ENCODE results near the gene FRMD4B. TPM values are rescaled to one million over a fixed set of nuclear protein-coding genes. Genes with fewer than 3 reads are reported as not detected.

FRMD4B gene
- total and polyA plus RNA-seq, 2 experiments from 2014 or later, result 6.4 to 12.8 TPM

DNA sequence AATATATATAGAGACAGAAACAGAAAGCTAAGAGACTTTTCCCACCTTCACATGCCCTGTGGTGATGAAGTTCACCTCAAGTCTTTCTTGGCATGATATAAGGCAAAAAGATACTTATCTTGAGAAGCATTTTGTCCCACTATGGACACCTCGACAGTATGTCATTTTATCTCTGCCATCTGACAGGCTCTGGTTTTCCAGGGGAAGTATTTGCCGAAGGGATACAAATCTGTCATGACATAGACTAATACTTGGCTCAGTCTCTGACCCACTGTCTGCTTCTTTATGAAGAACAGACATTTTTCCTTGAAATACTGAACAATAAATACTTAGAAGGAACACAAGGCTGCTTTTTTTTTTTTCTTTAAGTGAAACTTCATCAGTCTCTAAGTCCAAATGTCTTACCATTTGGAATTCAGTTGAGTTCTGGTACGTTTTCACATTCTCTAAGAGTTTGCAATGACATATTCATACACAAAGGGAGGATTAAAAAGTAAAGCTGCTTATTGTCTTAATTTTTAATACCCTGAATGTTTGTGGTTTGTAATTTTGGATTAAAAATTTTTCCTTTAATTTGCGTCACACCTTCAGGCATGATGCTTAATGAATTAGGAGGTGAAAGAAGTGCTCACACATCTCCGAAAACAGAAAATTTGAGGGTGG, 175.7 kb downstream of the FRMD4B start:
- TF ChIP-seq, protein P1, sequence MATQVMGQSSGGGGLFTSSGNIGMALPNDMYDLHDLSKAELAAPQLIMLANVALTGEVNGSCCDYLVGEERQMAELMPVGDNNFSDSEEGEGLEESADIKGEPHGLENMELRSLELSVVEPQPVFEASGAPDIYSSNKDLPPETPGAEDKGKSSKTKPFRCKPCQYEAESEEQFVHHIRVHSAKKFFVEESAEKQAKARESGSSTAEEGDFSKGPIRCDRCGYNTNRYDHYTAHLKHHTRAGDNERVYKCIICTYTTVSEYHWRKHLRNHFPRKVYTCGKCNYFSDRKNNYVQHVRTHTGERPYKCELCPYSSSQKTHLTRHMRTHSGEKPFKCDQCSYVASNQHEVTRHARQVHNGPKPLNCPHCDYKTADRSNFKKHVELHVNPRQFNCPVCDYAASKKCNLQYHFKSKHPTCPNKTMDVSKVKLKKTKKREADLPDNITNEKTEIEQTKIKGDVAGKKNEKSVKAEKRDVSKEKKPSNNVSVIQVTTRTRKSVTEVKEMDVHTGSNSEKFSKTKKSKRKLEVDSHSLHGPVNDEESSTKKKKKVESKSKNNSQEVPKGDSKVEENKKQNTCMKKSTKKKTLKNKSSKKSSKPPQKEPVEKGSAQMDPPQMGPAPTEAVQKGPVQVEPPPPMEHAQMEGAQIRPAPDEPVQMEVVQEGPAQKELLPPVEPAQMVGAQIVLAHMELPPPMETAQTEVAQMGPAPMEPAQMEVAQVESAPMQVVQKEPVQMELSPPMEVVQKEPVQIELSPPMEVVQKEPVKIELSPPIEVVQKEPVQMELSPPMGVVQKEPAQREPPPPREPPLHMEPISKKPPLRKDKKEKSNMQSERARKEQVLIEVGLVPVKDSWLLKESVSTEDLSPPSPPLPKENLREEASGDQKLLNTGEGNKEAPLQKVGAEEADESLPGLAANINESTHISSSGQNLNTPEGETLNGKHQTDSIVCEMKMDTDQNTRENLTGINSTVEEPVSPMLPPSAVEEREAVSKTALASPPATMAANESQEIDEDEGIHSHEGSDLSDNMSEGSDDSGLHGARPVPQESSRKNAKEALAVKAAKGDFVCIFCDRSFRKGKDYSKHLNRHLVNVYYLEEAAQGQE (IDR thresholded peaks at IDR 0.05; ENCODE audit: unreplicated experiment), result no peak
- TF ChIP-seq EZH2phosphoT487 (IDR thresholded peaks at IDR 0.05; ENCODE audit: unreplicated experiment) (no peak), JUNB (IDR thresholded peaks at IDR 0.05; ENCODE audit: unreplicated experiment) (no peak), CREB1 (CRISPR knock-in tag; IDR thresholded peaks at IDR 0.05; ENCODE audit: low read depth) (no peak), ZNF114 (CRISPR knock-in tag; IDR thresholded peaks at IDR 0.05) (no peak), EZH2 (IDR thresholded peaks at IDR 0.05; ENCODE audit: low read depth, unreplicated experiment) (no peak), NANOG (IDR thresholded peaks at IDR 0.05; ENCODE audit: borderline replicate concordance) (no peak), ZNF331 (CRISPR knock-in tag; IDR thresholded peaks at IDR 0.05; ENCODE audit: low read depth) (no peak), POLR2AphosphoS5 (IDR thresholded peaks at IDR 0.05; ENCODE audit: low read depth) (no peak), STAT1 (IDR thresholded peaks at IDR 0.05; ENCODE audit: unreplicated experiment) (no peak)
- TF ChIP-seq, protein P2, sequence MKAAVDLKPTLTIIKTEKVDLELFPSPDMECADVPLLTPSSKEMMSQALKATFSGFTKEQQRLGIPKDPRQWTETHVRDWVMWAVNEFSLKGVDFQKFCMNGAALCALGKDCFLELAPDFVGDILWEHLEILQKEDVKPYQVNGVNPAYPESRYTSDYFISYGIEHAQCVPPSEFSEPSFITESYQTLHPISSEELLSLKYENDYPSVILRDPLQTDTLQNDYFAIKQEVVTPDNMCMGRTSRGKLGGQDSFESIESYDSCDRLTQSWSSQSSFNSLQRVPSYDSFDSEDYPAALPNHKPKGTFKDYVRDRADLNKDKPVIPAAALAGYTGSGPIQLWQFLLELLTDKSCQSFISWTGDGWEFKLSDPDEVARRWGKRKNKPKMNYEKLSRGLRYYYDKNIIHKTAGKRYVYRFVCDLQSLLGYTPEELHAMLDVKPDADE (IDR thresholded peaks at IDR 0.05), result no peak
- TF ChIP-seq, protein P3, sequence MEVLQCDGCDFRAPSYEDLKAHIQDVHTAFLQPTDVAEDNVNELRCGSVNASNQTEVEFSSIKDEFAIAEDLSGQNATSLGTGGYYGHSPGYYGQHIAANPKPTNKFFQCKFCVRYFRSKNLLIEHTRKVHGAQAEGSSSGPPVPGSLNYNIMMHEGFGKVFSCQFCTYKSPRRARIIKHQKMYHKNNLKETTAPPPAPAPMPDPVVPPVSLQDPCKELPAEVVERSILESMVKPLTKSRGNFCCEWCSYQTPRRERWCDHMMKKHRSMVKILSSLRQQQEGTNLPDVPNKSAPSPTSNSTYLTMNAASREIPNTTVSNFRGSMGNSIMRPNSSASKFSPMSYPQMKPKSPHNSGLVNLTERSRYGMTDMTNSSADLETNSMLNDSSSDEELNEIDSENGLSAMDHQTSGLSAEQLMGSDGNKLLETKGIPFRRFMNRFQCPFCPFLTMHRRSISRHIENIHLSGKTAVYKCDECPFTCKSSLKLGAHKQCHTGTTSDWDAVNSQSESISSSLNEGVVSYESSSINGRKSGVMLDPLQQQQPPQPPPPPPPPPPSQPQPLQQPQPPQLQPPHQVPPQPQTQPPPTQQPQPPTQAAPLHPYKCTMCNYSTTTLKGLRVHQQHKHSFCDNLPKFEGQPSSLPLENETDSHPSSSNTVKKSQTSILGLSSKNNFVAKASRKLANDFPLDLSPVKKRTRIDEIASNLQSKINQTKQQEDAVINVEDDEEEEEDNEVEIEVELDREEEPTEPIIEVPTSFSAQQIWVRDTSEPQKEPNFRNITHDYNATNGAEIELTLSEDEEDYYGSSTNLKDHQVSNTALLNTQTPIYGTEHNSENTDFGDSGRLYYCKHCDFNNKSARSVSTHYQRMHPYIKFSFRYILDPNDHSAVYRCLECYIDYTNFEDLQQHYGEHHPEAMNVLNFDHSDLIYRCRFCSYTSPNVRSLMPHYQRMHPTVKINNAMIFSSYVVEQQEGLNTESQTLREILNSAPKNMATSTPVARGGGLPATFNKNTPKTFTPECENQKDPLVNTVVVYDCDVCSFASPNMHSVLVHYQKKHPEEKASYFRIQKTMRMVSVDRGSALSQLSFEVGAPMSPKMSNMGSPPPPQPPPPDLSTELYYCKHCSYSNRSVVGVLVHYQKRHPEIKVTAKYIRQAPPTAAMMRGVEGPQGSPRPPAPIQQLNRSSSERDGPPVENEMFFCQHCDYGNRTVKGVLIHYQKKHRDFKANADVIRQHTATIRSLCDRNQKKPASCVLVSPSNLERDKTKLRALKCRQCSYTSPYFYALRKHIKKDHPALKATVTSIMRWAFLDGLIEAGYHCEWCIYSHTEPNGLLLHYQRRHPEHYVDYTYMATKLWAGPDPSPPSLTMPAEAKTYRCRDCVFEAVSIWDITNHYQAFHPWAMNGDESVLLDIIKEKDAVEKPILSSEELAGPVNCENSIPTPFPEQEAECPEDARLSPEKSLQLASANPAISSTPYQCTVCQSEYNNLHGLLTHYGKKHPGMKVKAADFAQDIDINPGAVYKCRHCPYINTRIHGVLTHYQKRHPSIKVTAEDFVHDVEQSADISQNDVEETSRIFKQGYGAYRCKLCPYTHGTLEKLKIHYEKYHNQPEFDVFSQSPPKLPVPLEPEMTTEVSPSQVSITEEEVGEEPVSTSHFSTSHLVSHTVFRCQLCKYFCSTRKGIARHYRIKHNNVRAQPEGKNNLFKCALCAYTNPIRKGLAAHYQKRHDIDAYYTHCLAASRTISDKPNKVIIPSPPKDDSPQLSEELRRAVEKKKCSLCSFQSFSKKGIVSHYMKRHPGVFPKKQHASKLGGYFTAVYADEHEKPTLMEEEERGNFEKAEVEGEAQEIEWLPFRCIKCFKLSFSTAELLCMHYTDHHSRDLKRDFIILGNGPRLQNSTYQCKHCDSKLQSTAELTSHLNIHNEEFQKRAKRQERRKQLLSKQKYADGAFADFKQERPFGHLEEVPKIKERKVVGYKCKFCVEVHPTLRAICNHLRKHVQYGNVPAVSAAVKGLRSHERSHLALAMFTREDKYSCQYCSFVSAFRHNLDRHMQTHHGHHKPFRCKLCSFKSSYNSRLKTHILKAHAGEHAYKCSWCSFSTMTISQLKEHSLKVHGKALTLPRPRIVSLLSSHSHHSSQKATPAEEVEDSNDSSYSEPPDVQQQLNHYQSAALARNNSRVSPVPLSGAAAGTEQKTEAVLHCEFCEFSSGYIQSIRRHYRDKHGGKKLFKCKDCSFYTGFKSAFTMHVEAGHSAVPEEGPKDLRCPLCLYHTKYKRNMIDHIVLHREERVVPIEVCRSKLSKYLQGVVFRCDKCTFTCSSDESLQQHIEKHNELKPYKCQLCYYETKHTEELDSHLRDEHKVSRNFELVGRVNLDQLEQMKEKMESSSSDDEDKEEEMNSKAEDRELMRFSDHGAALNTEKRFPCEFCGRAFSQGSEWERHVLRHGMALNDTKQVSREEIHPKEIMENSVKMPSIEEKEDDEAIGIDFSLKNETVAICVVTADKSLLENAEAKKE (CRISPR knock-in tag; IDR thresholded peaks at IDR 0.05), result no peak
- TF ChIP-seq, protein P4, sequence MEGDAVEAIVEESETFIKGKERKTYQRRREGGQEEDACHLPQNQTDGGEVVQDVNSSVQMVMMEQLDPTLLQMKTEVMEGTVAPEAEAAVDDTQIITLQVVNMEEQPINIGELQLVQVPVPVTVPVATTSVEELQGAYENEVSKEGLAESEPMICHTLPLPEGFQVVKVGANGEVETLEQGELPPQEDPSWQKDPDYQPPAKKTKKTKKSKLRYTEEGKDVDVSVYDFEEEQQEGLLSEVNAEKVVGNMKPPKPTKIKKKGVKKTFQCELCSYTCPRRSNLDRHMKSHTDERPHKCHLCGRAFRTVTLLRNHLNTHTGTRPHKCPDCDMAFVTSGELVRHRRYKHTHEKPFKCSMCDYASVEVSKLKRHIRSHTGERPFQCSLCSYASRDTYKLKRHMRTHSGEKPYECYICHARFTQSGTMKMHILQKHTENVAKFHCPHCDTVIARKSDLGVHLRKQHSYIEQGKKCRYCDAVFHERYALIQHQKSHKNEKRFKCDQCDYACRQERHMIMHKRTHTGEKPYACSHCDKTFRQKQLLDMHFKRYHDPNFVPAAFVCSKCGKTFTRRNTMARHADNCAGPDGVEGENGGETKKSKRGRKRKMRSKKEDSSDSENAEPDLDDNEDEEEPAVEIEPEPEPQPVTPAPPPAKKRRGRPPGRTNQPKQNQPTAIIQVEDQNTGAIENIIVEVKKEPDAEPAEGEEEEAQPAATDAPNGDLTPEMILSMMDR (conservative IDR thresholded peaks at IDR 0.05; ENCODE audit: low read depth in 2 of 2), result no peak
- Histone ChIP-seq H3K4me2 (no peak overlapping the region), H3F3A (replicated peaks; ENCODE audit: low read depth) (no peaks in the 10 kb centered on the region), H3K4me1 (ENCODE audit: insufficient read depth) (no peaks in the 10 kb centered on the region), H3K36me3 (ENCODE audit: insufficient read depth) (no peaks in the 10 kb centered on the region), H3K27ac (ENCODE audit: low read depth) (no peak overlapping the region), H3K27me3 (ENCODE audit: insufficient read depth) (no peaks in the 10 kb centered on the region), H3K9me2 (ENCODE audit: insufficient read depth) (peaks cover 3% of the 10 kb centered on the region; the same call in 1 of the 2 replicates), H4K20me1 (replicated peaks; ENCODE audit: insufficient read depth) (no peaks in the 10 kb centered on the region), H3K79me2 (replicated peaks; ENCODE audit: insufficient read depth) (no peaks in the 10 kb centered on the region), H3K4me3 (no peak overlapping the region), H2AFZ (no peak overlapping the region)
- Mint-ChIP-seq H3K4me3 (no peak overlapping the region), H3K4me1 (no peaks in the 10 kb centered on the region), H3K27ac (no peak overlapping the region), H3K9me3 (0 out of 3 replicates have a peak, but pooled peaks cover 3% of the 10 kb centered on the region), H3K36me3 (ENCODE audit: low read depth) (no peaks in the 10 kb centered on the region), H3K27me3 (ENCODE audit: insufficient read depth, low read depth, poor library complexity) (no peaks in the 10 kb centered on the region)
- no peak for DNase-seq (ENCODE audit: low spot score)
- ATAC-seq, result no peak
